SK-N-DZ (cell line): ENCODE results near the gene KCNQ1.

Source experiments
- DNase-seq: peaks from one replicate; pipeline ENCODE4 v3.0.0-alpha.2; 2015; ENCODE audit warnings: low spot score

Gene KCNQ1

DNA sequence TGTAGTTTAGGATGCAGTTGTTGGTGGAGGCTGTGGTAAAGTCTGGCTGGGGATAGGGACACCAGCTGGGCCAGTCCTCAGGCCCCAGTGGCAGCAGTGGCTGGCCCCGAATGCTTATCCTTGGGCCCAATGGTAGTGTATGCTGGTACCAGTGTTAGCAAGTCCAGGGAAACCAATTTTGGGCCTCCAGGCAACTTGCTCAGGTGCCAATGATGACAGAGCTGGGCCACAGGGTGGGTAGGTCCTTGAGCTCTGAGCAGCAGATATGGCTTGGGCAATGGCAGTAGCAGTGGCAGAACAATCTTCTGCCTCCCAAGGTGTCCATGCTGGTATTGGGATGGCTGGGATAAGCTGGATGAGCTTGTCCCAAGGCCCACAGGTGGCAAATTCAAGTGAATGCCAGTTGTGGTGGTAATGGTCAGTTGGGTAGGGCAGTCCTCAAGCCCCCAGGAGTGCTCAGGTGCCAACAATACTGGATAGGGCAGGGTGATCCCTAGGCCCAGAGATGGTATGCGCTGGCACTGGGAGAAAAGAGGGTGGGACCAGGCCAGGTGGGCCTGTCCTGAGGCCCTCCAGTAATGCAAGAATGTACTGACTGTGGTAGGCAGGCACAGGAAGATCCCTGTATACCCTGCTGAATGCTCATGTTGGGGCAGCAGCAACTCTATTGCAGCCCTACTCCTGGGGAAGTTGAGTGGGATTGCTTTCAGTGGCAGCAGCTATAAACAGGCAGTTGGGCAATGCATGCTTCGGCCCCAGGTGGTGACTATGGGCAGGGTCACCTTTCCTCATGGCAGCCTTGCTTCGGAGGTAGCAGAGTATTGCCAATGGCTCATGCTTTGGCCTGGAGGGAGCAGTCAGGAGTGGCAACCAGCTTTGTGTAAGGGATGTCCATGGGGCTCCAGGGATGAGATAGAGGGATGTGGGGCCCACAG is 200.3 kb downstream of the KCNQ1 start:
- DNase-seq = no peak

DNA sequence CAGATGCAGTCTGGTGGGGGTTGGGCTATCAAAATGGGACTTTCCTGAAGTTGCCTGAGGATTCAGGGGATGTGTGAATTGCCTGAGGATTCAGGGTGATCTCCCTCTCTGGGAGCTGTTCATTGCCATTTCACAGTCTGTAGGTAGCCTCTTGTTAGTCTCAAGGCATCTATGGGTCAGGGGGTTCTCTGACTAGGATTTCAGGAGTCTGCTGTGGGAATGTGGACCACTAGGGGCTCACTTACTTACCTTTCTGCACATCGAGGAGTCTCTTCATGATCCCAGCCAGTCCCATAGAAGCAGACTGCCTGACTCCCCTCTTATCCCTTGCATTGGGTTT is 200.9 kb downstream of the KCNQ1 start:
- DNase-seq = no peak

DNA sequence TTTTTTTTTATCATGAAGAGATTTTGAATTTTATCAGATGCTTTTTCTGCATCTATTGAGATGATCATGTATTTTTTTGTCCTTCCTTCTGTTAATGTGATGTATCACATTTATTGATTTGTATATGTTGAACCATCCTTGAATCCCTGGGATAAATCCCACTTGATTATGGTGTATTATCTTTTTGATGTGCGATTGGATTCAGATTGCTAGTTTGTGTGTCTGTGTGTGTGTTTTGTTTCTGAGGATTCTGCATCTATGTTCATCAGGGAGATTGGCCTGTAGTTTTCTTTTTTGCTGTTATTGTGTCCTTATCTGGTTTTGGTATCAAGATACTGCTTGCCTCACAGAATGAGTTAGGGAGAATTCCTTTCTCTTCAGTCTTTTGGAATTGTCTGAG is 202.4 kb downstream of the KCNQ1 start:
- no peak for DNase-seq

DNA sequence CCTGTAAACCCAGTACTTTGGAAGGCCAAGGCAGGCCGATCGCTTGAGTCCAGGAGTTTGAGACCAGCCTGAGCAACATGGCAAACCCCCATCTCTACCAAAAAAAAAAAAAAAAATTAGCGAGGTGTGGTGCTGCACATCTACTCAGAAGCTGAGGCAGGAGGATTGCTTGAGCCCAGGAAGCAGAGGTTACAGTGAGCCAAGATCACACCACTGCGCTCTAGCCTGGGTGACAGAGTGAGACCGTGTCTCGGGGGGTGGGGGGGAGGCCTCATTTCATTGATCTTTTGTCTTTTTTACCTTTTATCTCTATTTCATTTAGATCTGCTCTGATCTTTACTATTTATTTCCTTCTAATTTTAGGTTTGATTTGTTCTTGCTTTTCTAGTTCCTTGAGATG is 203.1 kb downstream of the KCNQ1 start:
- no peak for DNase-seq

DNA sequence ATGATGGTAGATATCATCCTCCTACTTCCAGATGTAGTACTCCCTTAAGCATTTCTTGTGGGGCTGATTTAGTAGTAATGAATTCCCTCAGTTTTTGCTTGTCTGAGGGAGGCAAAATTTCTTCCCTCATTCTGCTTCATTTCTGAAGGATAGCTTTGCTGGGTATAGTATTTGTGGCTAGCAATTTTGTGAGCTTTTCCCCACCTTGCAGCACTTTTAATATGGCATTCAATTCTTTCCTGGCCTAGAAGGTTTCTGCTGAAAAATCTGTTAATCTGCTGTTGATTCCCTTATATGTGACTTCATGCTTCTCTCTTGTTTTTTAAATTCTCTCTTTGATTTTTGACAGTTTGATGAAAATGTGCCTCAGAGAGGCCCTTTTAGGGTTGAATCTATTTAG is 204.6 kb downstream of the KCNQ1 start:
- DNase-seq = no peak

DNA sequence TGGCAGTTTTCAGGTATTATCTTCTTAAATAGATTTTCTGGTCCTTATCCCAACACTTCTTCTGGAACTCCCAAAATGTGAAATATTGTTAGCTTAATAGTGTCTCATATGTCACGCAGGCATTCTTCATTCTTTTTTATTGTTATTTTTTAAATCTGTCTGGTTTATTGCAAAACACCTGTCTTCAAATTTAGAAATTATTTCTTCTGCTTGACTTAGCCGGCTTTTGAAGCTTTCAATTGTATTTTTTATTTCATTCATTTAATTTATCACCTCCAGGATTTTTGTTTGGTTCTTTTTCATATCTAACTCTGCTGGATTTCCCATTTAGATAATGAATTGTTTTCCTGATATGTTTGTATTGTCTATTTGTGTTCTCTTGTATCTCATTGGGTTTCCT is 205.0 kb downstream of the KCNQ1 start:
- DNase-seq = no peak

DNA sequence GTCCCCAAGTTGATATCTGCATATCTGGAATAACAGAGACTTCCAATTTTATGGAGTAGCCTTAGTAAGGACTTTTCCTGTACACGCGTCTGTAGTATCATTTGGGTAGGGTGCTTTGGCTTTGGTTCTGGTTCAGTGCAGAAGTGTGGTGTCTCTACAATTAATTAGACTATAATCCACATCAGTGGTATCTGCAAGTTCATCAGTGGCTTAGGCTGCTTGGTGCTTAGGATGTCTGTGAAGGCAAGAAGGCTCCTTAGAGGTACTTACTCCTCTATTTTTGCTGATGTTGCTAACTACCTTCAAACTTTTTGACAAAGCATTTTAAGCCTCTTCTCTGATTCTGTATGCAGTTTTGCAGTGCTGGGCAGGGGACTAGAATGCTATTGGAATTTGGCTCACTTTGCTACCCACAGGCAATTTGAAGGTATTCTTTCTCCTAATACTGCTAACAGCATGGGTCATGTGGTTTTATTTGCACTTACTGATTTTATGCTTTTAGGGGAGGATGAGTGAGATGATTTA is 205.6 kb downstream of the KCNQ1 start:
- no peak for DNase-seq

DNA sequence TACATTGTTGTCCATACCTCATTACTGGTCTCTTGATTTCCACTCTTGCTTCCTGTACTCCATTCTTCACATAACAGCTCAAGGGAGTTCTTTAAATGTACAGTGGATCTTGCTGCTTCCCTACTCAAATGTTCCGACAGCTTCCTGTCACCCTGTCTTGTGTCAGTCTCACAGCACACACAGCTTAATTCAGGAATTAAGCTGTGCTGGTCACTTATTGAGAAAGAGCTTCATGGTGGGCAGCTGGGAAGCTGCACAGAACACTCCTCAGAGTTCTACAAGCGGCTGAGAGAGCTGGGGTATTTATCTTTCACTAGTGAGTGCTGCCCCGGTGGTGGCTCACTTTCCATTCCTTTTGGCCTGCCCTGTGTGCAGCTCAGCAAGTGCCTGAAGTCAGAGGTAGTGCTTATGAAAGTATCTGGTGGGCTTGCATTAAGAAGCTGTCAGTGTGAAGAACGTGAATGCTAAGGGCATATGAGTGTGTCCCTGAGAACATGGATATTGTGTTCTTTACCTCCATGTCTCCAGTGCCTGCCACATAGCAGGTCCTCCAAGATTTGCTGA is 206.3 kb downstream of the KCNQ1 start:
- DNase-seq = no peak

DNA sequence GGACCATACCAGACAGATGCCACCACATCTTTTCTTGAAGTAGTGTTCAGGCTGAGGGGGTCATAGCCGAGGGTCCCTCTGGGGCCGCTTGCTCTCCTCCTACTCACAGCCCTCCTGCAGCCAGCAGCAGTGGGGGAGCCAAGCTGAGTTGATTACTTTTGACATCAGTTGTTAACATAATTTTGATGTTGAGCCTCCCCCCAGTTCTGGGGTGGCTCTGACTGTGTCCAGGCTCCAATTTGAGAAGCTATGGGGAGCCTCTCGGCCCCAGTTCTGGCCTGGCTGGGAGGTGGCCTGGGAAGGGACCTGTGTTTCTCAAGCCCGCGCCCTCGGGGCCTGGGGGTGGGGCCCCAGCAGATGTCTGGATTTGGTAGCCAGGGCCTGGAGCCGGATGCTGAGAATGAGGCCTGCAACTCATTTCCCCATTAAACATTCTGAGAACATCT is 207.0 kb downstream of the KCNQ1 start:
- no peak for DNase-seq

DNA sequence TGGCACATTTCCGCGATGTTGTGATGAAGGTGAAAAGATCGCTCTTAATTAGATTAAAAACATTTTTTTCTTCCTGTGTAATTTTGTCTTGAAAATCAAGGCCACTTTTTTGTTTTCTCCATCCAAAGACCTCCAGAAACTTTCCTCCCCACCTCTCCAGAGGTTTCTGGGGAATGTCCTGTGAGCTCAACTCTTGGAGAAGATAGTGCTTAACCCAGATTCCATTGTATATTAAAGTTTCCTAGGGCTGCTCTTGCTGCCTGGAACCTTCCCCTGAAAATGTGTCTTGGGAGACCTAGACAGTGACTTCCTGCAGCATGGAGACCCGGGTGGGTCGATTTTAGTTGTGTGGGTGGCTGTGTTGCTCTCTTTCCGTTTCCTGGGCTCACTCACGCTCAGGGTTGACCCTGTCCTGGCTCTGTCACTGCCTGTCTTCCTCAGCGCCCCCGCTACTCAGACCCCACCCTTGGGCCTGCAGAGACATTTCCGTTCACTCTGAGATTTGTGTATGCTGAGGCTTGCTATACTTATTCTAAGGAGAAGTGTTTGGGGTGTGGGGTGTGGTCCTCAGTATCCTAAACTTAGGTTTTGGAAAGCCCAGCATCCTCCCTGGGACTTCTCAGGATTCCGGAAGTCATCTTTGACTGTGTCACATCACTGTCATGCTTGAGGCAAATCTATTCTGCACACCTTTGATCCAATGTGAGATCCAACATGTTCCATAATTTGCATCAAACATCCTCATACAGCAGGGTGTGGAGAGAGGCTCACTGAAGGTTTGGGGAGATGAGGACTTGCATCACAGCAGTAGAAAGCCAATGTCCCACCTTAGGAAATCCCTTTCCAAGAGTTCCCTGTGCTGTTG is 207.8 kb downstream of the KCNQ1 start:
- DNase-seq = no peak

DNA sequence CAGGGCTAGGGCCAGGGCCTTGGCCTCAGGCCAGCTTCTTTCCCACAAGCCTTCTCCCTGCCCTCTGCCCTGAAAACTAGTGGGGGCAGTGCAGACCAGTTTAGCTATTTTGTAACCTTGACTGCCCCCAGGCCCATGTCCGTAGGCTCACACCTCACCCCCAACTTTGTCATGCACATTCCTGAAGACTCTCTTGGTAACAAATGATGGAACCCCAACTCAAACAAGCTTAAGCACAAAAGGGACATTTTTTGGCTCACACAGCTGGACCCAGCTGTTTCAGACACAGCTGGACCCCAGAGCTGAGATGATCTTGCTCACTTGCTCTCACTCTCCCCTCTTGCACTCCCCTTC is 208.4 kb downstream of the KCNQ1 start:
- DNase-seq = no peak

DNA sequence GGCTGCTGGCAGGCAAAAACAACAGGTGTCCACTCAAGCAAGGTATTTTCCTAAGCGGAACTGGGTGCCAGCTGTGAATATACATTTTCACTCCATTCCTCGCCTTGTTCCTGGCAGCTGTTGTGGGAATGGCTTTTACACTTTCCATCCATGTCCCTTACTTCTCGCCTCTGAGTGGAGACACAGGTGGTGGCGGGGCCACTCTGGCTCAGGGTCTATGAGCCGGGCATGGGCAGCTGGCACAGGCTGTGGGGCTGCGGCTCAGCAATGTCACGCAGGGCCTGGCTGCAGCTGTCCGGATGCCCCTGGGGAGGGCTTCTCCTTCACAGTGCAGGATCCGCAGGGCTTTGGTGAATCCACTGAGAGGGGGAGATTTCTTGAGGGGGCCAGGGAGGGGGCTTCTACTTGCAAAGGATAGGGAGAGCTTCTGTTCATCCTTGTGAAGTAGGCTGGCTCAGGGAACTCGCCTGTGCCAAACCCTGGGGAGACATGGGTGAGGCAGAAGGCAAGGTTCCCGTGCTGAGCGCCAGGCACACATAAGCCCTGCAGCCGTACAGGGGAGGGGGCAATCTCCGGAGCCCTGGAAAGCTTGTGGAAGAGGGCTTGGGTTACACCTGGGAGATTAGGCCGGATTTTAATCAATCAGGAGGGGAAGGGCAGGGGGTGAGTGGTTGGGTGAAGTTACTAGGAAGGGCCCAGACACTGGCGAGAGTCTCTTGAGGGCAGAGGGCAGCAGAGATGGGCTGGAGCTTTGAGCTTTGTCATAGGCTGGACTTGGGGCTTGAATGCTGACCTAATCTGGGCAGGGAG is 209.3 kb downstream of the KCNQ1 start:
- DNase-seq = no peak

DNA sequence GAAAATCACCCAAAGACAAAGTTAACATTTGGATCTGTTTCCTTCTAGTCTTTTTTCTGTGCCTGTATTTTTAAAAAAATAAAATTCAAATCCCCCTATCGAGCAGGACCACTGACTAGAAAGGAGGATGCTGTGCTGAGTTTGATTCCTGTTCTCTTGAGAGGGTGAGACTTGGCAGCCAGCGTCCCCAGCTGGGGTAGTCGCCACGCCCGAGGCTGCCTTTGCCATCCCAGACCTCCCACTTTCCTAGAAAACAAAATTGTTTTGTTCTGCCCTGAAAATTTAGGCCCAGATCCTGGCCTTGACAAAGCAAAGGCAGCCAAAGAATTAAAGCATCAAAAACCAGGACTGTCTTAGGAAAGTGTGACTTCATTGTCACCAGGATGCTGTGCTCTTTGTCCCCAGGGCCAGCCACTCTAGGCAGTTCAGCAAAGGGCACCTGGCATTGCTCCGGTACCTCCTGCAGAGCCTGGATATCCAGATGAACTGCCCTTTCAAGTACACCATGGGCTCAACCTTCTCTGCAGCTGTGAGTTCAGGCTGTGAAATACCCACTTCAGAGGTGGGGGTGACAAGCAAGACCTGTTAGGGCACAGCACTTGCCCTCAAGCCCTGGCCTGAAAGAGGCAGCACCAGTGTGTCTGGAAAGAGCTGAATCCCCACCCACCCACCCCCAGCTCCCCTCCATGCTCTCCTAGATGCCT is 210.4 kb downstream of the KCNQ1 start:
- no peak for DNase-seq

DNA sequence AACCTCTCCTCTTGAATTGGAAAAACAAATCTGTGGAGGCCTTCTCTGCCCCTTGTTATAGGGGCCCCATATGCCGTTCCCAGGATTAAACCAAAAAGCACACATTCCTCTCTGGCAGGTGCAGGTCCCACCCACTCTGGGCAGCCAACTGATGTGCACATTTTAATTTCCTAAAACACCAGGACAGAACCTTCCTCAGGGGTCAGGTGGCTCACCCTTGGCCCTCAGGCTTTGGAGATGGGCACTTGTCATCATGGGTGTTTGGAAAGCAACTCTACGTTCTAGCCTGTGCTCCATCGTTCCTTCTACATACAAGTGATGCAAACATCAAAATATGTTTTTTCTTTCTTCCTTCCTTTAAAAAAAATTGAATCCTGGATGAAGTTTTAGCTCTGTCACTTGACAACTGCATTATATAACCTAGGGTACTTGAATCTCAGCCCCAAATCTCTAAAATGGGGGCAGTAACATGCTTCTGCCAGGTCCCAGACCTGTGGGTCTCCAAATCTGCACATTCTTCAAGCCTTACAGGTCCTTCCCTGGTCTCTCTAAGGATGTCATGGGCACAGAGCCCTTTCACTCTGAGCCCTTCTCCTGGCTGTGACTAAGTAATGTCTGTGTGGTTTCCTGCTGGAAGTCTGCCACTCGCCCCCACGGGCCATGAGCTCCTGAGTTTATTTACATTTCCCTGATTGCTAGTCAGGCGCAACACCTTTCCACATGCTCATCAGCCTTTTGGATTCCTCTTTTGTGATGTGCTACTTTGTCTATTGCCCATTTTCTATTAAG is 211.2 kb downstream of the KCNQ1 start:
- DNase-seq = no peak

DNA sequence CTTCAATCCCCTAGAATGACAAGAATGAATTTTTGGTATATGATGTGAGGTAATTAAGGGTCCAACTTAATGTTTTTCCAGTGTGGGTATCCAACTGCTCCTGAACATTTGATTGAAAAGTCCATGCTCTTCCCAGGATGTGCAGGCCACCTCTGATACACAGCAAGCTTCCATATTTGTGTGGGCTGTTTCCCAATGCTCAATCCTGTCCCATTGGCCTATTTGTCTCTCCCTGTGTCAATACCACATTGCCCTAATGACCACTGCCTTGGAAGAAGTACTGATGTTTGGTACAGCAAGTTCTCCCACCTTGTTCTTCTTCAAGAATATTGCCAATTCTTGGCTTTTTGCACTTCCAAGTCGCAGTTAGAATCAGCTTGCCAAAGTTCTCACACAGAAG is 212.1 kb downstream of the KCNQ1 start:
- DNase-seq = no peak

DNA sequence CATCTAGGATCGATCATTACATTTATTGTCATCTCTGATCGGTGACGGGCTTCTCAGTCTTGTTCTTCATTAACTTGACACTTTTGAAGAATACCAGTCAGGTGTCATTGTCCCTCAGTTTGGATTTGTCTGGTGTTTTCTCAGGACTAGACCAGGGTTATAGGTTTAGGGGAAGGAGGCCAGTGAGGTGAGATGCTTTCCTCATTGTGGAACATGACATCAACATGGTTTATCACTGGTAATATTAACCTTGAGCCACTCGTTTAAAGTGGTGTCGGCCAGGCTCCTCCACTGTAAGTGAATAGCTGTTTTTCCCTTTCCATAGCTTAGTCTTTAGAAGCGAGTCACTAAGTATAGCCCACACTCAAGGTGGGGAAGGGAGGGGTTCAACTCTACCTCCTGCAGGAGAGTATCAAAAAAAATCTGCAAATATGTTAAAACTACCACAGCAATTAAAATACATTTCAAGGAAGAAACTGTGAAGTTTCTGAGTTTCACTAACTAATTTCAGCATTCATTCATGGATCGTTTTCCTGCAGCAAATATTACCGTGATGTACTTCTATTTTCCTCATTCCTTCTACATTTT is 213.0 kb downstream of the KCNQ1 start:
- no peak for DNase-seq

DNA sequence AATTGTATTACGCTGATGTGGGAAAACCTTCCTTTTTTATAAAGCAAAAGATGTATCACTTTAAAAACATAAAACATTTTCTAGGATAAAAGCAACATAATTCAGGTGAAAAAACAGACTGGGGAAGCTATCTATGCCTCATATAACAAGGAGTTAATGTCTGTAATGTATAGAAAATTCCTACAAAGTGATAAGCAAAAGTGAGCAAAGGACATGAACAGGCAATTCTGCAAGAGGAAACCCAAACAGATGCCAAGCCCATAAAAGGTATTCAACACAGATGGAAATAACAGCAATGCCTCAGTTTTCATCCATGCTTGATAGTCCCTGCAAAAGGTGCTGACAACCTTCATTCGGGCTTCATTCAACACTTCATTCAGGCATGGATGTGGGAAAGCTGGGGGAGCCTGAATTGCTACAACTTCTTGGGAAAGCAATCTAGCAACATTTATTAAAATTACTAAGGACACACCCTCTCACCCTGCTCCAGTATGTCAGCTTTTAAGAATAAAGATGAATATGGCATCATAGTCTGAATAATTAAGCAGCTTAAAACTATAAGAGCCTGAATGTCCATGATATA is 215.6 kb downstream of the KCNQ1 start:
- DNase-seq = no peak

DNA sequence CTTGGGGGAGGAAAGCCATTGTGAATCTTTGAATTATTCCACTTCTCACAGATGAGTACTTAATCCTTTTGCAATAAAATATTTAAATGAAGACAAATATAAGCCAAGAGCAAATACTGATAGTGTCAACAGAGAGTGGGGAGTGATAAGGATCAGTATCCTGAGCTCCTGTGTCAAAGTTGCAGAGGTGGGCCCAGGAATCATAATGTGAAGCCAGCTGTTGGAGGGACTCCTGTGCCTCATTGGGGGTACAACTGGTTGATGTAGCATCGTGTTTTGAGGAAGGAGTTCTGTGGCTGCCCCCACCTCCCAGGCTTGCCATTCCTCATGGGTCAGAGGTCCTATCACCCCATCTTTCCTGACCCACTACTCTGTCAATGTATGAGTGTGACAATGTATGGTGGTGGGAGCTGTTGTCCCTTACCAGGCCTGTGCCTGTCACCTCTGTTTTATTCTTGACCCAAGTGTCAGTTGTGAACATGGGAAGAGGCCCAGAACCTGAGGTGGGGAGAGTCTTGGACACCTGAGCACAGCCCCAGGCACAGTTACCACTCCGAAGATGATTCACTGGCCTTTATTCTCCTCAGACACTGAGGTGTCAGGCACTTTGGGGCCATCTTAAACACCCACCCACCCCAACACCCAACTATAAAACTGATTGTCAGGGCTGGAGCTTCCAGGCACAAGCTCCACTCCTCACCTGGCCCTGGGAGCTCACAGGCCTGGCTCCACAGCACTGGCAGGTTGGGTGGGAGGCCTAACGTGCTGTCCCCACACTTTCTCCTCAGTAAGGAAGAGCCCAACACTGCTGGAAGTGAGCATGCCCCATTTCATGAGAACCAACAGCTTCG is 216.6 kb downstream of the KCNQ1 start:
- no peak for DNase-seq
